COR-L47 (cell line): ENCODE results near the gene C4orf50.
"Not testable (repeated sequence)": the region's sequence is repeated elsewhere in the genome, so short reads cannot be mapped to it uniquely, and the experiment has no call there.

Source experiments
- DNase-seq: peaks from one replicate; lab custom pipeline; 2025; lab: John Stamatoyannopoulos, UW

The C4orf50 gene

DNA sequence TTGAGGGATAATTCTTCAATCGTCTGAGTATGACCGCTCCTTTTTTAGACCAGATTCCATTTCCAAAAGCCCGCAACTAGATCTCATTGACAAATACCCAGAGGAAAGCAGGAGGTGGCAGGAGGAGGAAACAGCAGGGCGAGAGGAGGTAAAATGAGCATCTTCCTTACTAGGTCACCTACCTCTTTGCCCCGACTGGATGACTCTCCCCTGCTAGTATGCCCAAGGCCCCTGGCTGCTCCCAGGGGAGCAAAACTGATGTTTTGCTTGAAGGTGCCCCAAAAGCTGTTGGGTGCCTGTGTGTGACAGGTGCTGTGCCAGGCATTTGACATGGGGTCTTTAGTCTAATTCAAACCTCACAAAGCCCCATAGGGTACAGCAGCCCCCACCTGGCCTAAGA lies 48.9 kb downstream of the C4orf50 start:
- no peak for DNase-seq

DNA sequence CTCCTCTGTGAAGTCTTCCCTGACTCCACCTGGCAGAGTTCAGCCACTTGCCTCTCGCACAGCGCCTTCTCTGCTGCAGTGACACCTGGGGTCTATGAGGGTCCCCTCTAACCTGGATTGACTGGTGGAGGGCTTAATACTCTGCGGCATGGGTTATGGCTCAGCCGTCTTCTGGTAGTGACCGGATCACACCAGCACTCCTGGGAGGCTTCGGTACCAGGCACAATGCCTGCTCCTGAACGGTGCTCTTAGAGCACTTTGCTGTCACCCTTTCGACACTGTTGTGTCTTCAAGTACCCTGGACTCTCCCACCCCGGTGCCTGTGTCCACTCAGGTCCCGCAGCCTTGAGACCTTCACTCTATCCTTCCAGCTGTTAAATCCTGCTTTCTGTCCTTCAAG lies 50.0 kb downstream of the C4orf50 start:
- no peak for DNase-seq

DNA sequence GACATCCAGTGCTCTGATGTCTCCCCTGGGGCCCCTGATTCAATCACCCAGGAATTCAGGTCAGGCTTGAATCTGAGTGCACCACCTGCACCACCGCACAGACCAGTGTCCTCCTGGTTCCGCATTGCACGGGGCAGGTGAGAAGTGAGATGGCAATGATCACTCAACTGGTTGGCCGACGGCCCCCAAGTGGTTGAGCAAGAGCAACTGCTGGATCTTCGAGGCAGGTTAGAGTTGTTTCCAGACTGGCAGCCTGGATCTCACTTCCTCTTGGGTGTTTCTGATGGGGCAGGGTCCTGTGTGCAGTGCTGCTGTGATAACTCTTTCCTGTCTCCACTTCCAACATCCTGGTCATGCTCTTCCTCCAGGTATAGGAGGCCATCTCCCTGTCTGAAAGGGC lies 50.4 kb downstream of the C4orf50 start:
- no peak for DNase-seq

DNA sequence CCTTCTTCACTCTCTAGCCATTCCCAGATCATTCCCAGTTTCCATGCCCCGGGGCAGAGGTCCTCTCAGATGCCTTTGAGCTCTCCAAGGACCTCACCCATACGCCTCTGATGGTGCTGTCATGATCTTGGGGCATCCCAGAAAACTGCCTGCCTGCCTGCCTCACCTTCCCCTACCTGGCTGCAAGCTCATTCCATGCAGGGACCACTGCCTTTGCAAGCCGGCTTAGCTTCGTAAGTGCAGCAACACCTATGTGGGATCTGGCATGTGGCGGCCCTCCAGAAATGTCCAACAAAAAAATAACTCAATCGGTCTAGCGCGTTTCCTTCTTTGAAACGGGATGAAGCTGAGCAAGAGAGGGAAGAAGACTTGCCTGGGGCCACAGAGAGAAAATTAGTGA lies 53.0 kb downstream of the C4orf50 start:
- no peak for DNase-seq

GRCh38 chr4:5964030-5964429 lies 54.2 kb downstream of the C4orf50 start:
- no peak for DNase-seq

GRCh38 chr4:5963611-5964010 lies 54.6 kb downstream of the C4orf50 start:
- DNase-seq: no peak

DNA sequence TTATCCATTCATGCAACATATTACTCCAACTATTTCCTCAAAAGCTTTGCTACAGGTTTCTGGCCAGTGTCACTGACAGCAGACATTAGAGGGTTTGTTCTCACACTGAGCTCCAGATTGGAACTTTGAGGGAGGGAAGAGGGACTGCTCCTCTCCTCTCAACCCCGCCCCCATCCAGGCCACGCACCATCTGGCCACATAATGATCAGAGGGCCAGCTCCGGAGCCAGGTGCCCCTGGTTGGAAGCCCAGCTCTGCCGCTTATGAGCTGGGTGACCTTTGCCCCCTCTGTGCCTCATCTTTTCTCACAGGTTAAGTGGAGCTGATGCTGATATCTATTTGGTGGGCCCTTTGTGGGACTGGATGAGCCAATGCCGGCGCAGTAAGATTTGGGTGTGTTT lies 55.8 kb downstream of the C4orf50 start:
- DNase-seq: no peak

DNA sequence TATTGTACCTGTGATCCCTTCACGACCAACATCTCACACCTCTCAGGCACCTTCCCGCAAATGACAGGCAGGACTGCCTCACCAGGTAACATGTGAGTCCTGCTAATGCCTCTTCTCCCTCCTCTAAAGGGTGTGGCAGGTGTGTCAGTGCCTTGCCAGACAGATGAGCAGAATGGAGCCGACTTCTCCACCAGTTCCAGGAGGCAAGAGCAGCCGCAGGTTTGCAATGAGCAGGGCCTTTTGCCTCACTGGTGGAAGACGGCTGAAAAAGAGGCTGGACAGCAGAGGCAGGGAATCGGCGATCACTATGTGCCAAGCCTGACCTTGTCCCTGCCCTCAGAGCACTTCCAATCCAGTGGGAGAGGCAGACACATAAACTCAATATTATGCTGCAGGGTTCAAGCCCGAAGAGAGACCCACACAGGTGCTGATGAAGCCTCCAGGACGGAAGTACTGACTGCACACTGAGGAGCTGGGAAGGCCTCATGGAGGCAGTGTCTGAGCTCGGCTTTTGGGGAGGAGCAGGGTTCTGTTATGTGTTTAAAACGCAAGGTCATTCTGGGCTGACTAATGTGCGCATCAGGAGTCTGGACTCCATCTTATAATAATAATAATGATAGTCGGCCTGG lies 57.9 kb downstream of the C4orf50 start:
- DNase-seq: no peak

DNA sequence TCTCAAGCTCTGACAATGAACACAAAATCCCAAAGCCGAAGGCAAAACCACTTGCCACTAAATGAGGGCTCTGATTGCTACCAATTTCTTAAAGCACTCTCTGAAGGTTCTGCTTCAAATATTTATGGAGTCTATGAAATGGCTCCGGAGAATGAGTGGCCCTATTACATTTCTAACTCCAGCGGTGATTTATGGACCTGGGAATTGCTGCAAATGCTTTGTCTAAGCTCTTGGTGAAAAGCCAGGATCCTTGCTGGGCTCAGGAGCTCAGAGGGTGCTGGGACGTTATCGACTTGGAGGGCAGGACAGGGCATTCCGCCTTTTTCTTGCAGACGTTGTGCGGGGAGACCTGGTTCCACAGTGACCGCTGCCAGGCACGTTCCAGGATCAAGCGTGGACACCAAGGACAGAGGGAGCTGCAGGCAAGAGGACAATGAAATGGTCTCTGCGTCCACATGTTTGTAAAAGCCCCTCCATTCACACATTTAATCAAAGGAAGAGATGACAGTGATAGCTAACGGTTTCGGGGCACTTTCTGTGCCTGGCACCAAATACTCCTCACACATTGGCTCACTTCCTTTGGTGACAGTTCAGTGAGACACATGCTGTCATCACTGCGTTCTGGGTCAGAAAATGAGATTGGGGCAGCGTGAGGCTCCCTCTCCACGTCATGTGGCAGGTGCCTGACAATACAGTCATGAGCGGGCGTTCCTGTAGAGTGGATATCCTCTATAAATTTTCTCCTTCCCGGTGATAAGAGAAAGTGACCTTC lies 58.8 kb downstream of the C4orf50 start:
- no peak for DNase-seq

DNA sequence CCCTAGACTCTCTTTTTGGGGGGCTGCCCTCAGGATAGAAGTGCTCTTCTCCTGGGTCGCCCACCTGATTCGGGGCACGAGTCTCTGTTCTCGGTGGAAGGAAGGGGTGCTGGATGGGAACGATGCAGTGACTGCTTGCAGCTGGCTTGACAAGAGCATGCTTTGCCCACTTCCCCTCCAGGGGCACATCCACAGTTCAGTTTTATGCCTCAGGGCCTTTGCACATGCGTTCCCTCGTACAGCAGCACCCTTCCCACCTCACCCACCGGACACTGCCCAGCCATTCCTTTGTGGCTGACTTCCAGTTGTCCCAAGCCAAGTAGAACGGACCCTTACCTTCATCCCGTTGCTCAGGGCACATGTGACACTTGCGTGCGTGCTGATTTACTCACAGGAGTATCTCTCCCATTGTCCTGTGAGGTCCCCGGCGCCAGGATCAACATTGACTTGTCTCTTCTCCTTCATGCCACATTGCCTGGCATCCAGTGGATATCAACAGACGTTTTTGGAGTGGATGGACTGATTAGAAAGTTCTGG lies 60.0 kb downstream of the C4orf50 start:
- no peak for DNase-seq

DNA sequence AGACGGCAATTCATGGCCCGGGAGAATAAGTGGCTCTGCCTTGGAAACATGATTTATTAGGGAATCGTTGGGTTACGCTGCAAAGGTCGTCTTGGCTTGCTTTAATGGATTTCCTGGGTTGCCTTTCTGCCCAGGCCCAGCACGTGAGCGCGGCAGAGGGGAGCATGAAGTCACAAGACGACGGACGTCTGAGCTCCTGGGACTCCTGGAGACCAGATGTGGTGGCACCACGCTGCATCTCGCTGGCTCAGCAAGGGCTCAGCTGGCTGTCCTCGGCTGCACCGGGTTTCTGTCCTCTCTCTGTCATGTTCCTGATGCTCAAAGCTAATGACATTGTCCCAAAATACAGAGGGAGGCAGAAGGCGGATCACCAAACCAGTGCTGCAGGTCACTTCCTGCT lies 61.2 kb downstream of the C4orf50 start:
- DNase-seq: no peak

DNA sequence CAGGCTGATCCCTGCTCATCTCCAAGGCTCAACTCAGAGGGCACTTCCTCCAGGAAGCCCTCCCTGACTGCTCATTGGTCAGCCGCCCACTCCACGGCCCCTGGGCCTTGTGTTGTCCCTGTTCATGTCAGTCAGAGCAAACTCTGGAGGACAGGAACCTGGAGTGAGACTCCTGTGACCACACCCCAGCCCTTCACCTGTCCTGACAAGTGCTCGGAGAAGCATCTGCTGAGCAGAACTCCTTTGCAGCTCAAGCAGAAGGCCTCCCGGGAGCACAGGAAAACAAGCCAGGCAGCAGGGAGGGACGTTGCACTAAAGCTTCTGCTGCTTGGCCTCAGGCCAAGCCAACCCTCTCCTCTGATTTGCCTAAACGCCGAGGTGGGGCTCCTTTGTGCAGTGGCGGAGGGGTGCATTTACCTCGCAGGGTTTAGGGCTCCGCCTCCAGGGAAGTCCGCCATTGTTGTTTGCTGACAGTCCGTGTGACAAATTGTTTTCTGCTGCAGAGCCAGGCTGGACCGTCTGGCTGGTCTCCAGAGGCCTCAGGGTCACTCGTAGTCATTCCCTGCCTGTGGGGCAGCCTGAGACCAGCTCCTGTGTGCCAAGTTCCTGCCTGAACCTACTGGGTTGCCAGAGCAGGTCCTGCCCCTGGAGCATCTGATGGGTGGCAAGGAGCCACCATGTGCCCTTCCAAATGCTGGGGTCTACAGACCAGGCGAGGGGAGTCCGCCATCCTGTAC lies 61.8 kb downstream of the C4orf50 start:
- peak; percentile 99 for DNase-seq

DNA sequence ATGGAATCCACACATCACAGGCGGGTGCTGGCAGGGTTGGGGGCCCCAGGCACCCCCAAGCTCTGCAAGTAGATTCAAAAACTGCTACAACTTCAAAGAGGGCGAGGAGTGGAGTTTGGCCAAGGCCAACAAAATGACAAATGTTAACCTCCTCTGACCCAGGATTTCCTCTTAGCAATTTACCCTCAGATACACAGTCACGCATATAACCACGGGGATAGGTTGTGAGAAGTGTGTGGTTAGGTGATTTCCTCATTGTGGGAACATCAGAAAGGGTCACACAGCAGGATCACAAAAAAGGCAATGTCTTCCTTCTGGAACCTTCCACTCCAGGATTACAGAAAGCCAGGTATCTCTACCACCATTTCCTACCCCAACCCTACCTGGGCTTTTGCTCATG lies 62.4 kb downstream of the C4orf50 start:
- DNase-seq: no peak

- DNase-seq: peak; percentile 83
These were observed 62.9 kb downstream of the C4orf50 start for GRCh38 chr4:5955201-5955821.

GRCh38 chr4:5954056-5954760 lies 64.0 kb downstream of the C4orf50 start:
- DNase-seq: no peak

GRCh38 chr4:5952975-5953951 lies 65.0 kb downstream of the C4orf50 start:
- no peak for DNase-seq

DNA sequence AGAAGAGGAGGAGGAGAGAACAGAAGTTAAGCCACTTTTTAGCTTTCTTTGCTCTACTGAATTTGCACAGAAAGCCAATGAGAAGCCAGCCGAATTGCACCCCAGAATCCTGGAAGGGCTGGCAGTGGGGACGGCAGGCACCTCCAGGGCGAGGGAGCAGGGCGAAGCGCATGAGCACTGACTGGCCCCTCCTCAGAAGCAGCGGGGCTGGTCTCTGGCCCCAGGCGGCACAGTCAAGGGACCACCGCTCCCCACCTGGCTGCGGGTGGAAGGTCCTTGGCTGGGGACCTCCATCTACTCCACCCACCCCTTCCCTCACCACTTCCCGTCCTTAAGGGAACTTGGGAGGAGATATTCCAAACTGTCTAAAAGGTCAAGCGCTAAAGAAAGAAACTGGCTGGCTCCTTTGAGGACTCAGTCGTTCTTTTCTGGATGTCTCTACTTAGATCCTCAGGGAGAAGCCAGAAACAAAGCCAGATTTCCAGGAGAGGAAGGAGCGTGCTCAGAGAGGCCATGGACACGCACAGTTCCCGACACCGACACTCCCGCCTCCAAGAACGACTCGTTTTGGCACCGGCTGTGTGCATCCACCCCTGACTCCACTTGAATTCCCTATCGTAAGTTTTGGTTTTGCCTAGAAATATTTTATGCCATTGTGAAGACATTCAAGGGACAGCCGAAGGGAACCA lies 65.8 kb downstream of the C4orf50 start:
- no peak for DNase-seq

DNA sequence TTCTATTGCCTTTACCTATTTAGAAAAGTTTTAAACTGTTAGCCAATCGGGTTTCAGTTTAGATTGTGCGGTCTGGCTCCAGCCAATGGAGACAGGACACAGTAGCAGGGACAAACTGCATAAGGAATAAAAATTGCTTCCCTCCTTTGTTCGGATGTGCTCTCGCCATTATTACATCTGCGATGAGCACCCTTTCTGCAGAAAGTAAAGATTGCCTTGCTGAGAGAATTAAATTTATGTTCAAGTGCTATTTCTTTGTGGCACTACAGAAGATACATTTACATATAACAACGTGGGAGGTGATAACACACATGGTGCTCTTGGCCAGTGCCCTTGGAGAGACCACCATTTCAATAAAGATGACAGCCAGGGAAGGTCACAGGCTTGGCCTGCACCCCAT lies 71.6 kb downstream of the C4orf50 start:
- not testable (repeated sequence) for DNase-seq

DNA sequence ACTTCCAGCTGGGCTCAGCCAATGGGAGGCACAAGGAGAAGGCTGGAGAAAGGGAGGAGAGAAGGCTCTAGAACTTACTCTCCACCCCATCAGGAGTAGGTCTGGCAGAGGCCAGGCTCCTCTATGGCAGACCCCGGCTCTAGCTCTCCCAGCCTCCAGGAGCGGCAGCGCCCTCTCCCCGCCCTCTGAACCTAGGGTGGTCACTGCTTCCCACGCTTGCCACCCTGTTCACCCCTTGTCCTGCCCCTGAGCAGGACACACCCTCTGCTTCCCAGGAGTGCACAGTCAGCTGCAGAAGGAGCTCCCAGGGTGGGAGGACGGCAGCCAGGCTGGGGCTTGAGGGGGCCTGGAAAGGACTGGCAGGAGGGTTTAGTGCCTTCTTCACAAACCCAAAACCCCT lies 72.3 kb downstream of the C4orf50 start:
- DNase-seq: no peak

- DNase-seq: no peak
These were observed 73.1 kb downstream of the C4orf50 start for GRCh38 chr4:5945171-5945570.
